ENCODE data around the gene CDK5.

The CDK5 gene

GRCh38 chr7:151082141-151083070 is 24.7 kb upstream of the CDK5 start:
- DNase-seq = no peak
- TF ChIP-seq POLR2A (IDR thresholded peaks at IDR 0.05; ENCODE audit: low read length) (no peak), GATA1 (IDR thresholded peaks at IDR 0.05; ENCODE audit: low read depth, low read length) (no peak)

- TF ChIP-seq POLR2A (IDR thresholded peaks at IDR 0.05; ENCODE audit: low read length) (peak; percentile 4), GATA1 (IDR thresholded peaks at IDR 0.05; ENCODE audit: low read depth, low read length) (no peak)
- DNase-seq = no peak
Observed at GRCh38 chr7:151081170-151082101, 23.7 kb upstream of the CDK5 start.

- TF ChIP-seq POLR2A (IDR thresholded peaks at IDR 0.05; ENCODE audit: low read length) = peak; percentile 78
- TF ChIP-seq GATA1 (IDR thresholded peaks at IDR 0.05; ENCODE audit: low read depth, low read length) = no peak
- DNase-seq = peak; percentile 92 to 95
Observed at GRCh38 chr7:151080522-151081169, 22.9 kb upstream of the CDK5 start, which contains the start of gene FASTK. Gene FASTK, minus strand, starts transcription at chr7:151080809. Its CDS starts 43 bp downstream, at chr7:151080766.

GRCh38 chr7:151080067-151080521 is 22.4 kb upstream of the CDK5 start:
- DNase-seq = peak; percentile 67 to 75
- TF ChIP-seq POLR2A (IDR thresholded peaks at IDR 0.05; ENCODE audit: low read length) (no peak), GATA1 (IDR thresholded peaks at IDR 0.05; ENCODE audit: low read depth, low read length) (no peak)

- DNase-seq = no peak
- TF ChIP-seq GATA1 (IDR thresholded peaks at IDR 0.05; ENCODE audit: low read depth, low read length) (no peak), POLR2A (IDR thresholded peaks at IDR 0.05; ENCODE audit: low read length) (no peak)
Observed at GRCh38 chr7:151079199-151079910, 21.7 kb upstream of the CDK5 start.

GRCh38 chr7:151078233-151079040 is 20.7 kb upstream of the CDK5 start:
- DNase-seq = no peak
- no peak for TF ChIP-seq GATA1 (IDR thresholded peaks at IDR 0.05; ENCODE audit: low read depth, low read length)
- TF ChIP-seq POLR2A (IDR thresholded peaks at IDR 0.05; ENCODE audit: low read length) = no peak

- TF ChIP-seq POLR2A (IDR thresholded peaks at IDR 0.05; ENCODE audit: low read length) = no peak
- no peak for TF ChIP-seq GATA1 (IDR thresholded peaks at IDR 0.05; ENCODE audit: low read depth, low read length)
- no peak for DNase-seq
Observed at GRCh38 chr7:151077705-151078232, 20.1 kb upstream of the CDK5 start.

GRCh38 chr7:151076863-151077704 is 19.4 kb upstream of the CDK5 start:
- no peak for TF ChIP-seq GATA1 (IDR thresholded peaks at IDR 0.05; ENCODE audit: low read depth, low read length)
- TF ChIP-seq POLR2A (IDR thresholded peaks at IDR 0.05; ENCODE audit: low read length) = peak; percentile 35
- DNase-seq = no peak

GRCh38 chr7:151075978-151076426 is 18.3 kb upstream of the CDK5 start:
- no peak for DNase-seq
- no peak for TF ChIP-seq GATA1 (IDR thresholded peaks at IDR 0.05; ENCODE audit: low read depth, low read length)
- no peak for TF ChIP-seq POLR2A (IDR thresholded peaks at IDR 0.05; ENCODE audit: low read length)

- TF ChIP-seq POLR2A (IDR thresholded peaks at IDR 0.05; ENCODE audit: low read length) (no peak), GATA1 (IDR thresholded peaks at IDR 0.05; ENCODE audit: low read depth, low read length) (no peak)
- no peak for DNase-seq
Observed at GRCh38 chr7:151075662-151075971, 17.9 kb upstream of the CDK5 start.

All from erythroblast (primary cell).